Chondrocyte (in vitro differentiated cells): ENCODE measurements around the gene NPAS3. TPM values are rescaled to one million over a fixed set of nuclear protein-coding genes. Genes with fewer than 3 reads are reported as not detected.
A peak's percentile ranks its signal among the peaks of the same experiment; 100 is the strongest.

Experiments
- DNase-seq: peaks from one replicate; pipeline ENCODE4 v3.0.0; 2021; ENCODE audit warnings: mixed read lengths, low spot score
- H3K27ac Mint-ChIP-seq: one replicate; pipeline ENCODE4 v1.8.0; 2021; ENCODE audit warnings: mild to moderate bottlenecking, moderate library complexity, mixed read lengths; ENCODE audit not compliant: unreplicated experiment
- H3K27me3 Mint-ChIP-seq: 2 replicates; pipeline ENCODE4 v1.8.0; 2021; ENCODE audit warnings: low read depth, mixed read lengths
- H3K36me3 Mint-ChIP-seq: 2 replicates; pipeline ENCODE4 v1.8.0; 2021; ENCODE audit warnings: low read depth, mixed read lengths
- H3K4me1 Mint-ChIP-seq: 2 replicates; pipeline ENCODE4 v1.8.0; 2021; ENCODE audit warnings: low read depth, mild to moderate bottlenecking, mixed read lengths
- H3K4me3 Mint-ChIP-seq: one replicate; pipeline ENCODE4 v1.8.0; 2021; ENCODE audit warnings: mild to moderate bottlenecking, moderate library complexity, mixed read lengths; ENCODE audit not compliant: unreplicated experiment
- H3K9me3 Mint-ChIP-seq: 2 replicates; pipeline ENCODE4 v1.8.0; 2021; ENCODE audit warnings: low read depth, mixed read lengths
- CTCF ChIP-seq: fragments of 200-600 bp; sonication (generic); IDR thresholded peaks from 2 replicates; pipeline ENCODE4 v1.5.0; 2021; ENCODE audit warnings: antibody characterized with exemption, mild to moderate bottlenecking, moderate library complexity
- total RNA-seq: library from RNA; stranded (reverse); gene quantifications from 3 replicates; pipeline ENCODE4 v1.2.1, GENCODE V29; 2021

Gene NPAS3
- total RNA-seq, 1 donor from 2014 or later = 2.6 TPM

DNA sequence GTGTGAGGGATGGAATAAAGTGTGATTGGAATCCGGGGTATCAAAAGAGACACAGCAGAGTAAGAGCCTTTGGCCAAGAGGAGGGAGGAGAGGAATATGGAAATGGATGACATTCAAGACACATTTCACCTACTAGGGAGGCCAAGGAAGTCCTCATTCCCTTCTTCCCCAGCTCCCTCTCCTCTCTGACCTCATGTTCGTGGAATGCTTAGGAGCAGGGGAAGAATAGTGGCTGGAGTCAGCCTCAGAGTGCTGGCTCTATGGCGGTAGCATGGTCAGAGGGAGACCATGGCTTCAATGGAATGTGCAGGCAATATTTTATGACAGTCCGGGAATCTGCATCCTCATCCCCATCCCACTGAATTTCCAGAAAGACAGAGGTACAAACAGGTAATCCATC is 815.6 kb downstream of the NPAS3 start:
- no peak for TF ChIP-seq CTCF
- H3K27ac Mint-ChIP-seq = peak overlapping the region; percentile 18
- peaks cover 7% of the 10 kb centered on the region for H3K4me1 Mint-ChIP-seq
- peaks cover 4% of the 10 kb centered on the region for H3K36me3 Mint-ChIP-seq
- H3K27me3 Mint-ChIP-seq = no peaks in the 10 kb centered on the region
- DNase-seq = no peak
- no peak overlapping the region for H3K4me3 Mint-ChIP-seq
- peaks cover 2% of the 10 kb centered on the region for H3K9me3 Mint-ChIP-seq

- H3K4me3 Mint-ChIP-seq = no peak overlapping the region
- no peak for TF ChIP-seq CTCF
- no peak for DNase-seq
- H3K27me3 Mint-ChIP-seq = no peaks in the 10 kb centered on the region
- peaks cover 2% of the 10 kb centered on the region for H3K9me3 Mint-ChIP-seq
- peaks cover 4% of the 10 kb centered on the region for H3K36me3 Mint-ChIP-seq
- no peak overlapping the region for H3K27ac Mint-ChIP-seq
- peaks cover 7% of the 10 kb centered on the region for H3K4me1 Mint-ChIP-seq
Measured at GRCh38 chr14:33755358-33755757, 816.7 kb downstream of the NPAS3 start.

- Mint-ChIP-seq H3K36me3 (peaks cover 4% of the 10 kb centered on the region), H3K9me3 (peaks cover 2% of the 10 kb centered on the region), H3K27me3 (no peaks in the 10 kb centered on the region), H3K27ac (no peak overlapping the region), H3K4me1 (peaks cover 7% of the 10 kb centered on the region), H3K4me3 (no peak overlapping the region)
- TF ChIP-seq CTCF = no peak
- DNase-seq = no peak
Measured at GRCh38 chr14:33756833-33757232, 818.2 kb downstream of the NPAS3 start.

DNA sequence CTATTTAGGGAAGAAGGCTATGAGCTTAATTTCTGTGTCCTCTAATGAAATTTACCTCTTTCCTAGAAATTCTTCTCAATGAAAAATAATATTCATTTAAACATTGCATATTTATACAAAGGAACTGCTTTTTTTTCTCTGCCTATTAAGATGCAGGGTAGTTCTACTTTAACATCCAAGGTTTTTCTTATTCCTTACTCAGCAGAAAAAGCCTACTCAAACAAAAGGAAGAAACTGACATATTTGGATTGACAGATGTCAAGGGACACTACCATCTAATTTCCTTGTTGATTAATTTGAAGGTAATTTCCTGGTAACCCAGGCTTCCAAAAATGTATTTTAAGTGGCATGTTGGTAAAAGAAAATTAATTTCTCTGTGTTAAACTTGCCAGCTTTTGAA is 819.9 kb downstream of the NPAS3 start:
- H3K27me3 Mint-ChIP-seq = no peaks in the 10 kb centered on the region
- peaks cover 4% of the 10 kb centered on the region for H3K36me3 Mint-ChIP-seq
- H3K4me1 Mint-ChIP-seq = peaks cover 16% of the 10 kb centered on the region
- no peak overlapping the region for H3K4me3 Mint-ChIP-seq
- no peak overlapping the region for H3K27ac Mint-ChIP-seq
- DNase-seq = no peak
- no peak for TF ChIP-seq CTCF
- peaks cover 2% of the 10 kb centered on the region for H3K9me3 Mint-ChIP-seq

DNA sequence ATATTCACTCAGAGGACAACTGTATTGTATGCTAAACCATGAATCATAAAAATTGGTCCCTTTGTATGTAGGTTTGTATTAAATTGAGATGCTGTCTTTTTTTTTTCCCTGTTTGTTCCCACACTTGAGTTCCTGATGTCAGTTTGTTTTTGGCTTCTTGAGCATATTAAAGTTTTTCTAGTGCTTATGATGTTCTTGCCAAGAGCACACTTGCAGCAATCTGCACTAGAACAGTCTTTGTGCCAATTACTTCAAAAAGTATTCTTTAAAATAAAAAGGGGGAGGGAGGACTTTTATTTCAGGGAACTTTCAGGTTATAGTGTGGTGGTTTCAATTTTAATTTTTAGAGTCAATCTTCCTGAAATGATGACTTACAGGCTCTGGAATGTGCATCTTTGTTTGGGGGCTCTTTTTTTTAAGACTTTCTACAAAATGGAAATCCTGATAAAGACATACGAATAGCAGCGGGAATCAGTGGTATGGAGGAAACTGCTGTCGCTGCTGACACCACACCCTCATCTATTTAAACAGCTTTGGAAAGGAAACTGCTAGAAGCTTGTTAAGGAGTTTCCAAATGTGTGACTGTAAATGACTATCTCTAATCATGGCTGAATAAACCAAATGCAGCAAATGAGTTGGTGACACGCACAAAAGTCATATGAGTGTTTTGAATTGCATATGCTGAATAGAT is 823.6 kb downstream of the NPAS3 start:
- H3K4me1 Mint-ChIP-seq = peaks cover 14% of the 10 kb centered on the region
- TF ChIP-seq CTCF = no peak
- no peaks in the 10 kb centered on the region for H3K9me3 Mint-ChIP-seq
- H3K27ac Mint-ChIP-seq = no peak overlapping the region
- H3K4me3 Mint-ChIP-seq = no peak overlapping the region
- DNase-seq = no peak
- no peaks in the 10 kb centered on the region for H3K27me3 Mint-ChIP-seq
- H3K36me3 Mint-ChIP-seq = peaks cover 2% of the 10 kb centered on the region
